Stimulated activated naive B cell treated with anti-CD40 and anti-IgM and Interleukin-4, amounts not matched to agents 10 μg/mL and 1 μg/mL and 100 μg/mL, for 72 hours (primary cell): ENCODE data around the gene ATP10A.

ENCODE experiments used
- ATAC-seq, 2 donors: fragments of 150-1000 bp; cut with Tn5 transposase; replicated peaks; 2 replicates each; pipeline ENCODE4 v1.10.0; 2021; ENCODE audit warnings: moderate library complexity in 1 of 2
- DNase-seq: peaks from one replicate; pipeline ENCODE4 v3.0.0; 2021
- H3K27ac Mint-ChIP-seq: one replicate; pipeline ENCODE4 v1.8.0; 2022; ENCODE audit warnings: mild to moderate bottlenecking, mixed read lengths
- H3K27me3 Mint-ChIP-seq, 2 donors: one replicate each; pipeline ENCODE4 v1.8.0; 2022; ENCODE audit warnings: mixed read lengths in 2 of 2
- H3K36me3 Mint-ChIP-seq, 2 donors: one replicate each; pipeline ENCODE4 v1.8.0; 2022; ENCODE audit warnings: mixed read lengths in 2 of 2, mild to moderate bottlenecking in 1 of 2
- H3K4me1 Mint-ChIP-seq, 2 donors: one replicate each; pipeline ENCODE4 v1.8.0; 2022; ENCODE audit warnings: mixed read lengths in 2 of 2, mild to moderate bottlenecking in 1 of 2
- H3K4me3 Mint-ChIP-seq, 2 donors: one replicate each; pipeline ENCODE4 v1.8.0; 2022; ENCODE audit warnings: mild to moderate bottlenecking in 2 of 2, mixed read lengths in 2 of 2, moderate library complexity in 1 of 2
- H3K9me3 Mint-ChIP-seq, 2 donors: one replicate each; pipeline ENCODE4 v1.8.0; 2022; ENCODE audit warnings: mixed read lengths in 2 of 2, mild to moderate bottlenecking in 1 of 2

The ATP10A gene

DNA sequence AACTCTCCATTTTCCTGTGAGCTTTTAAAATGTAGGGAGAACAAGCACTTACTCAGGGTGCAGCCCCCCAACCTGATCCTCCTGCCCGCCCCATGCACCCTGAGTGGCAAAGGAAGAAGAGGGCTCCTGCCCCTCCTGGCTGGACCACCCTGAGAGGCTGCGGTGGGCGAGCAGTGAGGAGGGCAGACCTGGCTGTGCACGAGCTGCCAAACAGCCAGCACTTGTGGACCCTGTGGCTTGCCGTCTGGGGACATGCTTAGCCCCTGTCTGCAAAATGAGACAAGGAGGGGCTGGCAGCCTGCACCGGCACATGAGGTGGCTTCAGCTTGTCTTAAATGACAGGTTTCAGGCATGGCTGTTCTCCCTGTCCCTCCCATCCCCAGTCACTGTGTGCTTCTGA, 18.6 kb downstream of the ATP10A start:
- Mint-ChIP-seq H3K27ac (no peak overlapping the region), H3K27me3 (peaks cover 40 to 58% of the 10 kb centered on the region in 2 donors), H3K9me3 (no peaks in the 10 kb centered on the region), H3K4me3 (no peak overlapping the region), H3K36me3 (no peaks in the 10 kb centered on the region), H3K4me1 (peaks cover 32 to 33% of the 10 kb centered on the region in 2 donors)
- no peak for DNase-seq
- ATAC-seq = no peak

DNA sequence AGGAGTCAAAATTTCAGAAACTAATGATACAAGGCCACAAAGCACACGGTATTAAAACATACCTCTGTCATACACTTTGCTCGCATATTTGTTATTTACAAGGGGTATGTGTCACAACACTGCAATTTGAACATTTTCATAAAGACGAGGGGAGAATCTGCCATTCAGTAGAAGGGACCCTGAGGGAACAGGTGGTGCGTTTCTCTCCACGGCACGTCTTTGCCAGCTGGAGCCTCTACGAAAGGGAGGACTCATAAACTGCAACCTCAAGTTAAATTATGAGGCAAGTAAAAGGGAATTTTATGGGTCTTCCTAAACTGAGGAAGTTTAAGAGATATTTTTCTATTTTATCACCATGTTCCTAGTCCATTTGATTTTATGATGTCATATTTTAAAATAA, 19.1 kb downstream of the ATP10A start:
- DNase-seq = no peak
- Mint-ChIP-seq H3K4me3 (no peak overlapping the region), H3K9me3 (no peaks in the 10 kb centered on the region), H3K27ac (no peak overlapping the region), H3K36me3 (no peaks in the 10 kb centered on the region), H3K4me1 (peaks cover 28 to 30% of the 10 kb centered on the region in 2 donors), H3K27me3 (peaks cover 40 to 63% of the 10 kb centered on the region in 2 donors)
- ATAC-seq = no peak

DNA sequence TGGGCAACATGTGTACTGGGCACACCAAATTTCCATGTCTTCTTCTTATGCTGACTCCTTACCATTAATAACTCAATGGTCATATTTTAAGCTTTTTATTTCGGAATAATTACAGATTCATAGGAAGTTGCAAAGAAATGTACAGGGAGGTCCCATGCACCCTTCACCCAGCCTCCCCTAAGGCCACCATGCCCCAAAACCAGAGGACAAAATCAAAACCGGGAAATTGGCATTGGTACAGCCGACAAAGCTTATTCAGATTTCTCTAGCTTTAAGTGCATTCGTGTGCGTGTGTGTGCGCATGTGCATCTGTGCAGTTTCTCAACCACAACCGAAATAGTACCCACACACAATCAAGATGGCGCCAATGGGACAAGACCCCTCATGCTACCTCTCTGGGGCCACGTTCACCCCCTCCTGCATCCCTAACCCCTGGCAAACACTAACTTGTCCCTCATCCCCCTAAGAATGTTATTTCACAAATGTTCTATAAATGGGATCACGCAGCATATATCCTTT, 23.4 kb downstream of the ATP10A start:
- Mint-ChIP-seq H3K36me3 (peaks cover 3 to 5% of the 10 kb centered on the region in 2 donors), H3K4me3 (no peak overlapping the region), H3K27me3 (peaks cover 46 to 74% of the 10 kb centered on the region in 2 donors), H3K9me3 (peaks cover 0 to 4% of the 10 kb centered on the region in 2 donors), H3K4me1 (peaks cover 11 to 13% of the 10 kb centered on the region in 2 donors), H3K27ac (no peak overlapping the region)
- DNase-seq (no peak), ATAC-seq (no peak)

DNA sequence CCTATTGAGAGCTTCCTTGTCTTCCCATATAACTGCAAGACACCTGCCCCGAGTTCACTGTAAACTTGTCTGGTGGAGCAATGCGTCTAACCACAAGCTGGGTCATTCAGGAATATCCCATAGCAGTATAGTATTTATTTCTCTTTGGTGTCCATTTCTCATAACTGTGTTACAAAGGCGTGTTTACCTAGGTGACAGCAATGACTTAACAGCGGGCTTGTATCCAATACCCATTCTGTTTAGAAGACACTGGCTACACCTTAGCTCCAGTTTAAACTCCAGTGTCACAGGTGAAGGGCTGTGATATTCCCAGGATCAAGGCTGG, 24.3 kb downstream of the ATP10A start:
- DNase-seq (no peak), ATAC-seq (peak; percentile 31 to 33)
- peaks cover 0 to 4% of the 10 kb centered on the region in 2 donors for H3K9me3 Mint-ChIP-seq
- H3K27ac Mint-ChIP-seq = no peak overlapping the region
- peaks cover 3 to 5% of the 10 kb centered on the region in 2 donors for H3K36me3 Mint-ChIP-seq
- H3K4me1 Mint-ChIP-seq = peaks cover 11 to 13% of the 10 kb centered on the region in 2 donors
- H3K4me3 Mint-ChIP-seq = no peak overlapping the region
- H3K27me3 Mint-ChIP-seq = peaks cover 47 to 76% of the 10 kb centered on the region in 2 donors

DNA sequence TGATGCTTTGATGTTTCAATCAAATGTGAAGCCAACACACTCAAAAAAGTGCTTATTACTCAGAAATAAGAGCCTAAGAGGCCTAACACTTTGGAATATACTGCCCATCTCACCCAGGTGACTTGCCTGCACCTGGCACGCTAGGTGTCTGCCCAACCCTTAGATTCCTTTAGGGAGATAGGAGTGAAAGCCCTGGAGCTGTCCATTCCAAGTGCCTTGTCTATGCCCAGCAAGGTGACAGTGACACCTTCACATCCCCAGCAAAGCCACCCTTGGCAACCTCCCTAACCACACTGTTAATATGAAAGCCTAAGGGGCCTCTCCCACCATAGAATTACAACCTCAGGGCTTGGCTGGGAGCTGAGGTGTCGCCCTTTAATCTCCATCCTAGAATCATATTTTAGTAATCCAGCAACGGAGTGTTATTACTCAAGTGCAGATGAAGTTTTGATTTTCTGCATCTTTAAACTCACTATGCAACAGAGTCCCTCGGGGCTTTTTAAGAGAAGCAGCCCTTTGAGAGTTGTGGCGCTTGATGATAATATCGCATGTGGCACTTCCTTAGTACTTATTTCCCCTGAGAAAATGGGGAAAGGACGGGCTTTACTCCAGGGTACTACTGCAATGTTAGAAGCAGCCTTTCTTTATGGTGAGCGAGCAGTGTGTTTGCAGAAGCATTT, 24.8 kb downstream of the ATP10A start:
- peaks cover 3 to 5% of the 10 kb centered on the region in 2 donors for H3K36me3 Mint-ChIP-seq
- H3K4me1 Mint-ChIP-seq = peaks cover 11 to 13% of the 10 kb centered on the region in 2 donors
- no peak overlapping the region for H3K27ac Mint-ChIP-seq
- DNase-seq = no peak
- H3K4me3 Mint-ChIP-seq = no peak overlapping the region
- ATAC-seq = peak; percentile 84 to 90
- peaks cover 0 to 4% of the 10 kb centered on the region in 2 donors for H3K9me3 Mint-ChIP-seq
- H3K27me3 Mint-ChIP-seq = peaks cover 44 to 71% of the 10 kb centered on the region in 2 donors

DNA sequence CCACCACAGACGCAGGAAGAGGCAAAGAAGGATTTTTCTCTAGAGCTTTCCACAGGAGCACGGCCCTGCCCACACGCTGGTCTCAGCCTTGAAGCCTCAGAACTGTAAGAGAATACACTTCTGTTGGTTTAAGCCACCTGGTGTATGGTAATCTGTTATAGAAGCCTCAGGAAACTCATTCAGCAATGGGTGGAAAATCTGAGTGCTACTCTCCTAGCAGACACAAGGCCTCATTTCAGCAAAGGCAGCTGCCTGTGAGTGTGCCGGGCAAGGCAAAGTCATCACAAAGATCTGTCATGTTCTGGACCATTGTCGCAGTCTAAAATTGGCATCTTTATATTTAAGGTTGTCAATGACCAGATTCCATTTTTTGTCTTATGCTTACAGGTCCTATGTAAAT, 31.0 kb downstream of the ATP10A start:
- H3K9me3 Mint-ChIP-seq = peaks cover 0 to 4% of the 10 kb centered on the region in 2 donors
- ATAC-seq (peak; percentile 67 to 81), DNase-seq (no peak)
- H3K27ac Mint-ChIP-seq = no peak overlapping the region
- no peak overlapping the region for H3K4me3 Mint-ChIP-seq
- H3K4me1 Mint-ChIP-seq = peaks cover 5 to 12% of the 10 kb centered on the region in 2 donors
- peaks cover 3 to 5% of the 10 kb centered on the region in 2 donors for H3K36me3 Mint-ChIP-seq
- H3K27me3 Mint-ChIP-seq = peaks cover 35 to 67% of the 10 kb centered on the region in 2 donors

DNA sequence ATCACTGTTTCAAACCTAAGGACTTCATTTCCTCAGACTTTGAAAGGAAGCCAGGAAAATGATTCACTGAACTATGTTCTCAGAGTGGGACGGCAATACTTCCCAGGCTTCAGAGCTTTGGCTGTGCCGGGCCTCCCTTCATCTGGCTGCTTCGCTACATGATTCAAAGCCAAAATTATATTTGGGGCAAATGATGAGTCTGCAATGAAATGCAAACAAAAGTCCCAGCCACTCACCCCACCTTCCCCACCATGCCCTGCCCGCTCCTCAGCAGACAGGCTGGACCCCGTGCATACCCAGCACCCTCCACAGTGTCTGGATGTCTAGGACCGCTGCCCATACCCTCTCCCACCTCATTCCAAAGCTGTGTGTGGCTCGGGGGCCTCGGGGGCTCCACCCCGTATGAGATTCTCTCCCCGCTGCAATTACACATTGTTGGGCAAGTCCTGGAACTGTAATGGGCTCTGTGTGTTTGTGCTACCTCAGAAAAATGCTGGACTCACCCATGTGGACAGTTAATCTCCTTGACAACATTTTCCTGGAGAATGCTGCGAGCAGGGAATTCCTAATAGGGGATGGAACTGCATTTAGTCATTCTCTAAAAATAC, 32.2 kb downstream of the ATP10A start:
- Mint-ChIP-seq H3K4me1 (peaks cover 5 to 12% of the 10 kb centered on the region in 2 donors), H3K27ac (no peak overlapping the region), H3K27me3 (peaks cover 31 to 63% of the 10 kb centered on the region in 2 donors), H3K9me3 (peaks cover 2 to 4% of the 10 kb centered on the region in 2 donors), H3K4me3 (no peak overlapping the region), H3K36me3 (peaks cover under 1 to 3% of the 10 kb centered on the region in 2 donors)
- ATAC-seq = no peak
- no peak for DNase-seq

DNA sequence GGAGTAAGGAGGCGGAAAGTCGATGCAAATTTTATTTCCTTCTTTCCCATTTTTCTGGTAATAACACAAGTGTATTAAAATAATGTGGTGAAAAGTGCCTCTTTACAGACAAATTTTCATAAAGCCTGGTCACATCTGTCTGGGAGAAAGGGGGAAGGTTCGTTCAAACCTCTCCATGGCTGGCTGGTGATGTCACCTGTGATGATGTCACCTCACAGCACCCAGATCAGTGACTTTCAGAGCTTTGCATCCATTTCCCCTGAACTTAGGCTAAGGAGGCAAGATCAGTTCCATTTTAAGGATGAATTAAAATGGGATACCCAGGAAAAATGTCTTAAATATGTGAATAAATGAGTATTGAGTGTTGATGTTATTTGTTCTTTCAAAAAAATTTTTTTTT, 34.1 kb downstream of the ATP10A start:
- H3K9me3 Mint-ChIP-seq = peaks cover 5 to 12% of the 10 kb centered on the region in 2 donors
- DNase-seq (no peak), ATAC-seq (no peak)
- peaks cover 3 to 13% of the 10 kb centered on the region in 2 donors for H3K36me3 Mint-ChIP-seq
- H3K27me3 Mint-ChIP-seq = peaks cover 34 to 70% of the 10 kb centered on the region in 2 donors
- H3K4me1 Mint-ChIP-seq = peaks cover 5 to 12% of the 10 kb centered on the region in 2 donors
- no peak overlapping the region for H3K4me3 Mint-ChIP-seq
- H3K27ac Mint-ChIP-seq = no peak overlapping the region

DNA sequence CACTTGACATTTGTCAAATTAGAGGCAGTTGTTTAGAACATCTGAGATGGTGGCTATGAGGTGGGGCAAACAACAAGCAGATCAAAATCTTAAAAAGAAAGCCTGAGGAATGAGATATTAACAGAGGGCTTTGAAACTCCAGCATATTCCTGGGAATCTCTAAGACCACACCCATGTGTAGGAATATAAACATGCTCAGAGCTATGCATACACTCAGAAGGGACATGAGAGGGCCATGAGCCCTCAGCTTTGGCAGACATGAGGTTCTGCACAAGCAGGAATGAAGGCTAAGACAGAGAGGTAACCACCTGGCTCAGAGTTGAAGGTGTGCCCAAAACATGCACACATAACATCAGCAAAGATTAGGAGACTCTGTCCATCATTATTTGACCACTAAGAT, 37.9 kb downstream of the ATP10A start:
- peaks cover 3 to 13% of the 10 kb centered on the region in 2 donors for H3K36me3 Mint-ChIP-seq
- DNase-seq (no peak), ATAC-seq (no peak)
- H3K9me3 Mint-ChIP-seq = peaks cover 5 to 12% of the 10 kb centered on the region in 2 donors
- no peak overlapping the region for H3K4me3 Mint-ChIP-seq
- no peaks in the 10 kb centered on the region for H3K4me1 Mint-ChIP-seq
- H3K27me3 Mint-ChIP-seq = peaks cover 29 to 53% of the 10 kb centered on the region in 2 donors
- H3K27ac Mint-ChIP-seq = no peak overlapping the region

DNA sequence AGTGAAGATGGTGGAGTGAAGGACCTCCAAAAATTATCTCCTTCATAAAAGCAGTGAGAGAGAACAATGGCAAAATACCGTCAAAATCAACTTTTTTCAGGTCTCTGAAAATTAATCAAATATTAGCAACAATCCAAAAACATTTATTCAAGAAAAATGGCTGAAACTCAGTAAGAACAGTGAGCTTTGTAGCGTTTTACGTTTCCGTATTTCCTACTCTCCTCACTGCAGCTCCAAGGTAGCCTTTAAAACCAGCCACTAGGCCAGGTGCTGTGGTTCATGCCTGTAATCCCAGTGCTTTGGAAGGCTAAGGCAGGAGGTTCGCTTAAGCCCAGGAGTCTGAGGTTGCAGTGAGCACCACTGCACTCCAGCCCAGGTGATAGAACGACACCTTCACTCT, 38.5 kb downstream of the ATP10A start:
- no peaks in the 10 kb centered on the region for H3K4me1 Mint-ChIP-seq
- DNase-seq = no peak
- H3K4me3 Mint-ChIP-seq = no peak overlapping the region
- no peak for ATAC-seq
- H3K36me3 Mint-ChIP-seq = peaks cover 3 to 13% of the 10 kb centered on the region in 2 donors
- H3K9me3 Mint-ChIP-seq = peaks cover 5 to 12% of the 10 kb centered on the region in 2 donors
- peaks cover 24 to 50% of the 10 kb centered on the region in 2 donors for H3K27me3 Mint-ChIP-seq
- H3K27ac Mint-ChIP-seq = no peak overlapping the region

DNA sequence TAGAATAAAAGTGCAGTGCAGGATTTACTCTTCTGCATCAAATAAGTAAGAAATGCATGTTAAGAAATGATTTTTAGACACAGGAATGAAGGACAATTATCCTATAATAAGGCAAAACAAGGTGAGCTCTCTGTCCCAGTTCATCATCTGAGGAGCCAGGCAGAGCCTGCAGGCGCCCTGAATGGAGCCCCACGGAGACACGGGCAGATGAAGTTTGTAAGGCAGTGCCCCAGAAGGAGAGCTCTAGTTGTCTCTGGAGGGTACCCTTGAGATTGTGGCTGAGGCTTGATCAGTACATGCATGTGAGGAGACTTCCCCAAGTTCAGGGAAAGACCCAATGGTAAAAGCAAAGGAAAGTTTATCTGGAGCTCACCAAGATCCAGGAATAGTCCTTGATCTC, 50.3 kb downstream of the ATP10A start:
- ATAC-seq (no peak), DNase-seq (no peak)
- Mint-ChIP-seq H3K4me3 (no peak overlapping the region), H3K27me3 (peaks cover 36 to 52% of the 10 kb centered on the region in 2 donors), H3K27ac (no peak overlapping the region), H3K9me3 (peaks cover 3% of the 10 kb centered on the region in 2 donors), H3K36me3 (no peaks in the 10 kb centered on the region), H3K4me1 (peaks cover 17 to 20% of the 10 kb centered on the region in 2 donors)

DNA sequence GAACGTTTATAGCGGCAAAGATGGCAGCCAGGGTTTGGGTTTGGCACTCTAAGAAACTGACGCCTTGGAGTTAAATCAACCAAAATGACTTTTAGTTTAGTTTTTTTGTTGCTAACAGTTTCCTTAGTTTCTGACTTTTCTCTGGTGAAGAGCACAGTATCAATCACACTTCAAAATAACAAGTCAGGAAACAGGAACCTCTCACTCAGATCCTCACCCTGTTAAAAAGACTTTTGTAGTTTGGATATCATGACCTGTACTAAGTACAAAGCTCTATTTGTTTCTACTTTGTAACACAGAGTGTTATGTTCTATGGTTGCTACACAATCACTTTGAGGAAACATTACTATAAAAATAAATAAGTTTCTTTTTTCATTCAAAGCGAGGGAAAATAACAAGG, 51.1 kb downstream of the ATP10A start:
- no peaks in the 10 kb centered on the region for H3K36me3 Mint-ChIP-seq
- DNase-seq (no peak), ATAC-seq (no peak)
- peaks cover 36 to 59% of the 10 kb centered on the region in 2 donors for H3K27me3 Mint-ChIP-seq
- no peak overlapping the region for H3K4me3 Mint-ChIP-seq
- no peak overlapping the region for H3K27ac Mint-ChIP-seq
- peaks cover 17 to 20% of the 10 kb centered on the region in 2 donors for H3K4me1 Mint-ChIP-seq
- H3K9me3 Mint-ChIP-seq = peaks cover 3% of the 10 kb centered on the region in 2 donors

DNA sequence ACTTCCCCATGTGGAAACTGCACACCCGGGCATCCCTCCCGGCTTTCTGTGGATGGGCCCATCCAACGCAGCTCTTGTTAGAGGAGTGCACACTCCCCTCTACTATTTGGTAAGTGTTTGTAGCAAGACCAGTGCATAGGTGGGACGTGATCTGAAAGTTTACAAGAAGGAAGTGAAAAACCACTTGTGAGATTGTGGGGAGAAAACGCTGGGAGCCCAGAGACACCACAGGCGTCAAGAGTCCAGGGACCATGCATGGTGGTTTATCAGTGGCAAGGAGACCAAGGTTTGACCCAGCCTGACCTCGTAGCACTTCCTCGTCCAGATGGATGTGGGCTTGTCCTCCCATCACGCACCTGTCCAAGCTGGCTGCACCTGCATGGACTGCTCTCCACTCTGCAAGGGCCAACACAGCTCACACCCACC, 51.6 kb downstream of the ATP10A start:
- H3K4me1 Mint-ChIP-seq = peaks cover 17 to 20% of the 10 kb centered on the region in 2 donors
- H3K27me3 Mint-ChIP-seq = peaks cover 40 to 59% of the 10 kb centered on the region in 2 donors

DNA sequence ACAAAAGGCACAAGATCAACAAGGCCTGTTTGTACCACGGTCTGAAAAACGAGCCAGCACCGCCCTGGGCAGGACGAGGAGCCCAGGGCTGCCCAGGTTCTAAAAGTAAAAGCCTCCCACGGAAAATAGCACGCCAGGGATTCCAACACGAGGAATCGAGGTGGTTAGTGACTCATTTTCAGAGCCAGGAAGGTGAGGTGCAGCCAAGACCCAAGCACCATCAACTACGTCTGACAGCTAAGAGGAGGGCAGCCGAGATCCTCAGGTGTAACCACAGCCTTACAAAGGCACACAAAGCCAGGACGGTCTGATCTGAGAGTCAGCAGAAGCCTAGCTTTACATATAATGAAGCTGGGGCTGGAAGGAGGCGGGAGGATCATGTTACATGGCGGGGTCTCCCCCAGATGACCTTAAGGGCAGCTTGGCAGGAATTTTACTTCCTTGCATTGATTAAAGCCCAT, 52.5 kb downstream of the ATP10A start:
- H3K4me1 Mint-ChIP-seq = peaks cover 17 to 22% of the 10 kb centered on the region in 2 donors
- H3K27me3 Mint-ChIP-seq = peaks cover 43 to 59% of the 10 kb centered on the region in 2 donors
- H3K36me3 Mint-ChIP-seq = no peaks in the 10 kb centered on the region
- H3K4me3 Mint-ChIP-seq = no peak overlapping the region
- no peak overlapping the region for H3K27ac Mint-ChIP-seq
- ATAC-seq (peak; percentile 30 to 46), DNase-seq (no peak)
- H3K9me3 Mint-ChIP-seq = peaks cover 3% of the 10 kb centered on the region in 2 donors

More for the DNA sequence above, 51.6 kb downstream of the ATP10A start:
- peak; percentile 59 for DNase-seq
- peak; percentile 95 for ATAC-seq
- no peak overlapping the region for H3K27ac Mint-ChIP-seq
- no peaks in the 10 kb centered on the region for H3K36me3 Mint-ChIP-seq
- peaks cover 3% of the 10 kb centered on the region in 2 donors for H3K9me3 Mint-ChIP-seq
- peak overlapping the region in 1 of 2 donors; percentile 32 for H3K4me3 Mint-ChIP-seq
